ENCODE measurements around the gene TMEM232. TPM values are rescaled to one million over a fixed set of nuclear protein-coding genes. Genes with fewer than 3 reads are reported as not detected.

TMEM232 gene
- total RNA-seq, 4 donors from 2014 or later = 0.82 TPM; not detected in 3

DNA sequence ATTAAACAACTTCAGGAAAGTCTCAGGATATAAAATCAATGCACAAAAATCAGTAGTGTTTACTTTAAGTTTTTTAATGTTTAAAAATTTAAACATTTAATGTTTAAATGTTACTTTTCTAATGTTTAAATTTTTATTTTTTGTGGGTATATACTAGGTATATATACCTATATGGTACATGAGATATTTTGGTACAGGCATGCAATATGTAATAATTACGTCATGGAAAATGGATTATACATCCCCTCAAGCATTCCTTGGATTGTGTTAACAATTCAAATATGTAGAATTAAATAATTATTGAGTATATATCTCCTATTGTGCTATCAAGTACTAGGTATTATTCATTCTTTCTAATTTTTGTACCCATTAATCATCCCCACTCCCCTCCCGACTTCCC is 291.3 kb downstream of the TMEM232 start:
- H3K27ac ChIP-seq = no peak overlapping the region
- no peaks in the 10 kb centered on the region for H3K36me3 ChIP-seq
- no peaks in the 10 kb centered on the region for H3K27me3 ChIP-seq
- peaks cover 7 to 11% of the 10 kb centered on the region in 2 donors for H3K4me1 ChIP-seq
- no peaks in the 10 kb centered on the region for H3K9me3 ChIP-seq
- H3K4me3 ChIP-seq = no peak overlapping the region
- TF ChIP-seq CTCF (IDR thresholded peaks at IDR 0.05 in 4 of 5, conservative IDR thresholded peaks at IDR 0.05 in 1 of 5) = no peak
- TF ChIP-seq POLR2A (IDR thresholded peaks at IDR 0.05) = no peak
- no peak for ATAC-seq
- in situ Hi-C loops (cut with MboI; ENCODE audit: low sequenced_read_pairs in 4 of 4) = loop anchor here in 1 of 4 donors (25.0 kb wide), 1 partner anchor 177 kb away; no protein-coding TSS in a partner anchor
- DNase-seq = no peak
- intact Hi-C loops (cut with DNase I; ENCODE audit: low total_unique reads) = no loop called here

DNA sequence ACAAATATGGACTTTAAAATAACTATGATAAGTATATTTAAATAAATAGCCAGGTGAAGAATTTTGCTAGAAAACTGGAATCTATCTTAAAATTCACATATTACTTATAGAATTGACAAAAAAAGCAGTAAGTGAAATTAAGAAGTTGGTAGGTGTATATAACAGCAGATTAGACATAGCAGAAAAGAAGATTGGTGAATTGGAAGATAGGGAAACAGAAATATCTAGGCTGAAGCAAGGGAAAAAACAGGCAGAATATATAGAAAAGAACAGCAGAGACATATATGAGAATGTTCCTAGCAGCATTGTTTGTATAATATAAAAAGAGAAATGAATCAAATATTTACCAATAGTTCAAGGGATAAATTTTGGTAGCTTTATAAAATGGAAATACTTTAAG is 294.9 kb downstream of the TMEM232 start:
- in situ Hi-C loops (cut with MboI; ENCODE audit: low sequenced_read_pairs in 4 of 4) = loop anchor here in 1 of 4 donors (25.0 kb wide), 1 partner anchor 181 kb away; no protein-coding TSS in a partner anchor
- no peak overlapping the region for H3K27ac ChIP-seq
- no peaks in the 10 kb centered on the region for H3K9me3 ChIP-seq
- H3K27me3 ChIP-seq = no peaks in the 10 kb centered on the region
- H3K4me1 ChIP-seq = no peaks in the 10 kb centered on the region
- no peak overlapping the region for H3K4me3 ChIP-seq
- DNase-seq (no peak), ATAC-seq (no peak)
- no peak for TF ChIP-seq CTCF (IDR thresholded peaks at IDR 0.05 in 4 of 5, conservative IDR thresholded peaks at IDR 0.05 in 1 of 5)
- TF ChIP-seq POLR2A (IDR thresholded peaks at IDR 0.05) = no peak
- intact Hi-C loops (cut with DNase I; ENCODE audit: low total_unique reads) = no loop called here
- no peaks in the 10 kb centered on the region for H3K36me3 ChIP-seq

DNA sequence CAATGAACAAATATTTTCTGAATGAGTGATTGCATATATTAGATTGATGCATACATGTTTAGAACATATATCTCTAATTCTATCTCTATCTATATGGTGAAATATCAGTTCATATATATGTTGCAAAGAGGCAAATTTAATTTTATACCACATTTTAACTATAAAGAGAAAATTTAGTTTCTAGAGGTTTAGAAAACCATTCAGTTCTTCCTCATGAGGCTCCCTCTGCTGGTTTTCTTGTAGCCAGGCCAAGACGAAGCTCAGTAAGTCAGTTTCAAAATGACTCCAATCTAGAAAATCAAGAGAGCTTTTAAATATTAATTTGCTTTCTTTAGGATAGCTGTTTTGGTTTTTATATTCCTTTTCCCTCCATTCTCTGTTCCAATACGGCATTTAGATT is 312.1 kb downstream of the TMEM232 start:
- Histone ChIP-seq H3K27me3 (no peaks in the 10 kb centered on the region), H3K9me3 (no peaks in the 10 kb centered on the region), H3K27ac (no peak overlapping the region), H3K36me3 (no peaks in the 10 kb centered on the region), H3K4me3 (no peak overlapping the region), H3K4me1 (no peaks in the 10 kb centered on the region)
- intact Hi-C loops (cut with DNase I; ENCODE audit: low total_unique reads) = no loop called here
- no peak for TF ChIP-seq POLR2A (IDR thresholded peaks at IDR 0.05)
- TF ChIP-seq CTCF (IDR thresholded peaks at IDR 0.05 in 4 of 5, conservative IDR thresholded peaks at IDR 0.05 in 1 of 5) = no peak
- DNase-seq (no peak), ATAC-seq (no peak)
- in situ Hi-C loops (cut with MboI; ENCODE audit: low sequenced_read_pairs in 4 of 4) = no loop called here

DNA sequence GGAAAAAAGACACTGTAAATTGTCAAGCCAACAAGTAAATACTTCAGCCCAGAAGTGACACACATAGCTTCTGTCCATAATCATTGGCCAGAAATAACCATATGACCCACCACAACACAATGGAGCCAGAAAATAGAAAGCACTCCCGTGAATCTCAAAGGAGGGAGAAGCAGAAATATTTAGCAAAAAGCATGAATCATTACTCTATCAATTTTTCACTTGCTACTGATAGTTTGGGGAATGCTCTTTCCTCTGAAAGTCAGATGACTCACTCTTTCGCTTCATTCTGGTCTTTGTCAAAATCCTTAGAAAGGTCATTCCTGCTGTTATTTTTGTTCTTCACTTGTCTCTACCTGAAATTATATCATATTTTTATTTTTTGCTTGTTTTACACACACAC is 312.6 kb downstream of the TMEM232 start:
- Histone ChIP-seq H3K4me3 (no peak overlapping the region), H3K27me3 (no peaks in the 10 kb centered on the region), H3K4me1 (no peaks in the 10 kb centered on the region), H3K27ac (no peak overlapping the region), H3K9me3 (no peaks in the 10 kb centered on the region), H3K36me3 (no peaks in the 10 kb centered on the region)
- TF ChIP-seq CTCF (IDR thresholded peaks at IDR 0.05 in 4 of 5, conservative IDR thresholded peaks at IDR 0.05 in 1 of 5) (no peak), POLR2A (IDR thresholded peaks at IDR 0.05) (no peak)
- in situ Hi-C loops (cut with MboI; ENCODE audit: low sequenced_read_pairs in 4 of 4) = no loop called here
- intact Hi-C loops (cut with DNase I; ENCODE audit: low total_unique reads) = no loop called here
- DNase-seq = no peak
- ATAC-seq = no peak

DNA sequence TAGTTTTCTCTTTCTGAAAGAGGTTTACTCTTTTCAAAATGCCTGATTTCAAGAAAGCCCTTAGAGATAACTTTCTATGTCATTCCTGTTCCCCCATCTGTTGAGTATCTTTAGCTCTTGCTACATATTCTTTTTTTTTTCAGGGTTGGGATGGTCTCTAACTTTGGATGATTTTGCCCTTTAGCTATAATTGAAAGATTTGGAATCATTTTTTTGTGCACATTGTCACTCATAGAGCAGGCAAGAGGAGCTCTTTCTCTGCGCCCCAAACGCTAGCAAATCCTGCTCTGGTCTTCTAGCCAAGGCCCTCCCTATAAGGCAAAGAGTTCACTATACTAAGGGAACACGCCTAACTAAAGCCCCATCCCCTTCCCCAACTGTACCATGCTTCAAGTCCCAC is 316.9 kb downstream of the TMEM232 start:
- in situ Hi-C loops (cut with MboI; ENCODE audit: low sequenced_read_pairs in 4 of 4) = no loop called here
- intact Hi-C loops (cut with DNase I; ENCODE audit: low total_unique reads) = no loop called here
- no peaks in the 10 kb centered on the region for H3K27me3 ChIP-seq
- TF ChIP-seq CTCF (IDR thresholded peaks at IDR 0.05 in 4 of 5, conservative IDR thresholded peaks at IDR 0.05 in 1 of 5) (no peak), POLR2A (IDR thresholded peaks at IDR 0.05) (no peak)
- H3K4me3 ChIP-seq = no peak overlapping the region
- H3K36me3 ChIP-seq = no peaks in the 10 kb centered on the region
- no peaks in the 10 kb centered on the region for H3K4me1 ChIP-seq
- H3K27ac ChIP-seq = no peak overlapping the region
- ATAC-seq = no peak
- DNase-seq = no peak
- no peaks in the 10 kb centered on the region for H3K9me3 ChIP-seq
